C4-2B (cell line): Measurements from ENCODE around the gene PDCD1.
A peak's percentile ranks its signal among the peaks of the same experiment; 100 is the strongest.

Source experiments
- H3K27ac ChIP-seq: fragments of 450-650 bp; 2 replicates; pipeline ENCODE4 v1.5.1; 2017
- CTCF ChIP-seq: fragments of 450-650 bp; conservative IDR thresholded peaks from 2 replicates; pipeline ENCODE4 v1.5.1; 2017; ENCODE audit warnings: mild to moderate bottlenecking
- ZFX ChIP-seq: fragments of 450-650 bp; IDR thresholded peaks from 2 replicates; pipeline ENCODE4 v1.6.1; 2017

The PDCD1 gene

GRCh38 chr2:241893265-241893664 is 34.6 kb upstream of the PDCD1 start:
- peak overlapping the region; percentile 98 for H3K27ac ChIP-seq
- TF ChIP-seq ZFX, result no peak
- no peak for TF ChIP-seq CTCF

GRCh38 chr2:241892299-241893137 is 33.8 kb upstream of the PDCD1 start:
- TF ChIP-seq CTCF (no peak), ZFX (no peak)
- H3K27ac ChIP-seq, result peak overlapping the region; percentile 98

GRCh38 chr2:241891988-241892298 is 33.2 kb upstream of the PDCD1 start:
- peak overlapping the region; percentile 98 for H3K27ac ChIP-seq

GRCh38 chr2:241891315-241891987 is 32.8 kb upstream of the PDCD1 start:
- peak overlapping the region; percentile 98 for H3K27ac ChIP-seq
- TF ChIP-seq CTCF, result no peak
- TF ChIP-seq ZFX, result no peak

More at GRCh38 chr2:241891988-241892298, 33.2 kb upstream of the PDCD1 start:
- TF ChIP-seq ZFX (no peak), CTCF (no peak)

GRCh38 chr2:241890524-241891235 is 32.0 kb upstream of the PDCD1 start:
- TF ChIP-seq CTCF (no peak), ZFX (no peak)
- peak overlapping the region; percentile 98 for H3K27ac ChIP-seq

GRCh38 chr2:241888641-241889040 is 29.9 kb upstream of the PDCD1 start:
- TF ChIP-seq CTCF (no peak), ZFX (no peak)
- no peak overlapping the region for H3K27ac ChIP-seq
